G401 (cell line): Measurements from ENCODE around the gene MFF. TPM values are rescaled to one million over a fixed set of nuclear protein-coding genes. Genes with fewer than 3 reads are reported as not detected.
"Not testable (repeated sequence)": the region's sequence is repeated elsewhere in the genome, so short reads cannot be mapped to it uniquely, and the experiment has no call there.

ENCODE experiments used
- DNase-seq: peaks from one replicate; pipeline ENCODE4 v3.0.0-alpha.2; 2015; ENCODE audit warnings: low spot score
- in situ Hi-C: cut with HindIII; loops from 2 replicates; pipeline ENCODE4 v1.10.0; 2016; ENCODE audit warnings: low sequenced_read_pairs, mixed read lengths
- total RNA-seq: library from RNA; depleted of rRNA; stranded (reverse); fragments of >200 nt; shearing (Covaris generic); gene quantifications from 2 replicates; pipeline ENCODE4 v1.2.3, GENCODE V29; 2014

MFF gene
- total RNA-seq, 1 experiment from 2014 or later = 185 TPM

DNA sequence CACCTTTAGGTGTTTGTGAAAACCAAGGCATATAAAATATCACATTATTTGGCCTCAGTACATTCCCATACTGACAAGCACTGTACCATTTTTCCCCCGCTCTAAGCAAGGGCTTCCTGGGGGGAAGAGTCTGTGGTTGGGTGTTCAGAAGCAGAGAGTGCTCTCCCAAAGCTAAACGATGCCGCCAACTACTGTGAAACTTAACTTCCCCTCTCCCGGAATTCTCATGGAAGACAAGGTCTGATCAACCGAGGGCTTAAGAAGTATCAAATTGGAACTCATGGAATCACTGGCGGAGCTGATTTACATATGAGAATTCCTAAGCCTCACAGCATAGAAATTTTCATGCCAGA lies 433 bp upstream of the MFF start:
- in situ Hi-C loops = no loop called here
- DNase-seq = no peak

GRCh38 chr2:227325839-227326195 lies 766 bp downstream of the MFF start:
- DNase-seq = peak; percentile 51
- in situ Hi-C loops = no loop called here

- in situ Hi-C loops = no loop called here
- no peak for DNase-seq
These were observed 1.7 kb downstream of the MFF start for GRCh38 chr2:227326783-227327182.

GRCh38 chr2:227335713-227336112 lies 10.7 kb downstream of the MFF start:
- no peak for DNase-seq
- in situ Hi-C loops = no loop called here

DNA sequence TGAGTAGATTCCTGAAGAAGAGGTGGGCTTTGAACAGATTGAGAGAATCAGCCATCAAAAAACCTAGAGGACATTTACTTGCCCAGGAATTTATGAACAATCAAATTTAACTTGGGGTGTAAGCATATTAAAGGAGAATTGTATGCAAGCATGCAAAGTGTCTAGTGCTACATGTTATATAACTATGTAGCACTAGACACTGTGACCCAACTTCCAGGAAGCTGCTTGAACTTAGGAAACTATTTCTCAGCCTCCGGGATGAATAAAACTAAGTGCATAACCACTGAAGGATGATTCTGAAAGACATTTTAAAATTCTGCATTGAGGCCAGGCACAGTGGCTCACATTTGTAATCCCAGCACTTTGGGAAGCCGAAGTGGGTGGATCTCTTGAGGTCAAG lies 12.4 kb downstream of the MFF start:
- in situ Hi-C loops = no loop called here
- DNase-seq = no peak

DNA sequence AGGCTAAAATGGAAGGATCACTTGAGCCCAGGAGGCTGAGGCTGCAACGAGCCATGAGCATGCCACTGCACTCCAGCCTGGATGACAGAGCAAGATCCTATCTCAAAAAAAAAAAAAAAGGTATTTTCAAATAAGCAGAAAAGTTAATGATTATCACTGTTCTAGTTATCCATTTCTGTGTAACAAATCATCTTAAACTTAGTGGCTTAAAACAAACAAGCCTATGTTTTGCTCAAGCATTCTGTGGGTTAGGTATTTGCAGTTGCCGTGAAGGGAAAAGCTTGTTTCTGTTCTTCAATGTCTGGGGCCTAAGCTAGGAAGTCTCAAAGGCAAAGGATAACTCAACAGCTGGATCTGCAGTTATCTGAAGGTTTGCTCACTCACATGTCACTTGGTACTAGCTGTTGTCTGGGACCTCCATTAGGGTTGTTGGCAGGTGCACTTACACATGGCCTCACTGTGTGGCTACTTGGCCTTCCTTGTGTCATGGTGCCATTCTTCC lies 14.1 kb downstream of the MFF start:
- DNase-seq = no peak

DNA sequence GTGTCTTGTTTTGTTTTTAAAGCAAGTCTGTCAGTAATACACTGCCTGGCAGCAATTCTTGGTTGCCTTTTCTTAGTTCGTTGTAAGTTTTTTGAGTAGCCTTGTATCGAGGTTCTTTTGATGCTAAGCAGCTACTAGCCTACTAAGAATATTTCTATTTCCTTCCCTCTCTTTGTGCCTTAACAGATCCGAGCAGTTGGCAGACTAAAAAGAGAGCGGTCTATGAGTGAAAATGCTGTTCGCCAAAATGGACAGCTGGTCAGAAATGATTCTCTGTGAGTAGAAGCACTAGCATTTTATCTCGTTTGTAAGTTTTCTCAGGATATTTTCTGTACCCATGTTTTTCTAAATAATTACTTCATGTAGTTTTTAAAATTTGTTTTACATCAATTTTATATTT lies 15.1 kb downstream of the MFF start:
- peak; percentile 73 for DNase-seq
- in situ Hi-C loops = no loop called here

More for the DNA sequence above, 14.1 kb downstream of the MFF start:
- in situ Hi-C loops = no loop called here

GRCh38 chr2:227341553-227341952 lies 16.5 kb downstream of the MFF start:
- in situ Hi-C loops = no loop called here
- no peak for DNase-seq

GRCh38 chr2:227344231-227344630 lies 19.2 kb downstream of the MFF start:
- no peak for DNase-seq
- in situ Hi-C loops = no loop called here

DNA sequence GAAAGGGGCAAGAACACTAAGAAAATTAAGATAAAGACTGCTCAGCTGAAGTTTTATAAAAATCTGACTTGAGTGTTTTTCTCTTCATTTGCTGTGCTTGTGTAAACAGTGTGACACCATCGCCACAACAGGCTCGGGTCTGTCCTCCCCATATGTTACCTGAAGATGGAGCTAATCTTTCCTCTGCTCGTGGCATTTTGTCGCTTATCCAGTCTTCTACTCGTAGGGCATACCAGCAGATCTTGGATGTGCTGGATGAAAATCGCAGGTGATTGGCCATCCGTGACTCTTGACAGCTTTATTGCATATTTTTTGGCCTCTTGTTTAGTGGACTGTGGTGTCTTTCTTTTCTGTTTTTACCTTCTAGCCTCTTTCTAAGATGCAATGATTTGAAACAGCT lies 22.1 kb downstream of the MFF start:
- in situ Hi-C loops = no loop called here
- DNase-seq = peak; percentile 12

DNA sequence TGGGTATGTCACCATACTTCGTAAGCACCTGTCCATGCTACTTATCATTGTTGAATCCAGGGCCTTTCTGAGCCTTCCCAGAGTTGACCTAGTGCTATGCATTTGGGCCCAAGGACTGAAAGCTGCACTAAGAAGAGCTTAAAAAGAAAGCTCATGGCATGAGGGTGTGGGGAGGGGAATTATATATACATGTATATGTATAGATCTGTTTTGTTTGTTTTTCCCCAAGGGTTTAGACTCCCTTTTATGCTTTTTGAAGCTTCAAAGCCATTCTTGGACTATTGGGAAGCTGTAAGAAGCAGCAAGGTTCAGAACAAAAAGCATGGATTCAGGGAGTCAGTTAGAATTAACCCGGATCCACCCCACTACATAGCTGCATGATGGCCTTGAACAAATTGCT lies 23.3 kb downstream of the MFF start:
- no peak for DNase-seq
- in situ Hi-C loops = no loop called here

GRCh38 chr2:227349989-227350612 lies 25.1 kb downstream of the MFF start:
- DNase-seq = no peak
- in situ Hi-C loops = no loop called here

- in situ Hi-C loops = no loop called here
- DNase-seq = no peak
These were observed 26.6 kb downstream of the MFF start for GRCh38 chr2:227351639-227352038.

DNA sequence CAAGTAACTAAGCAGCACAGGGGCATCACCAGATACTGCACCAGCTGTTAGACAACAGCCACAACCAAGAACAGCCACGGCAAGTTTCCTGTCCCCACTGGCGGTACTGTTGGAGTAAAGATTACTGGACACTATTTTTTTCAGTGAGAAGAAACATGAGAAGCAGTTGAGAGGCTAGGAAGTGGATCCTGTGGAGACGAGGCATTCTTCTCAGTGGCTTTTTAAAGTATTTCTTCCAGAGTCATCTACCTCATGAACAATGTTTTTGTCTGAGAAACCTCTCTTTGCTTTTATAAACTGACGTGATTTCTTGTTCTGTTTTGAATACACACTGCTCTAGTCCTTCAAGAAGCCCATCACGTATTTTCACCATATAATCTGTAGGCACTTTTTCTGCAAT lies 35.3 kb downstream of the MFF start:
- DNase-seq = no peak
- in situ Hi-C loops = no loop called here

GRCh38 chr2:227363756-227364155 lies 38.7 kb downstream of the MFF start:
- in situ Hi-C loops = no loop called here
- no peak for DNase-seq

DNA sequence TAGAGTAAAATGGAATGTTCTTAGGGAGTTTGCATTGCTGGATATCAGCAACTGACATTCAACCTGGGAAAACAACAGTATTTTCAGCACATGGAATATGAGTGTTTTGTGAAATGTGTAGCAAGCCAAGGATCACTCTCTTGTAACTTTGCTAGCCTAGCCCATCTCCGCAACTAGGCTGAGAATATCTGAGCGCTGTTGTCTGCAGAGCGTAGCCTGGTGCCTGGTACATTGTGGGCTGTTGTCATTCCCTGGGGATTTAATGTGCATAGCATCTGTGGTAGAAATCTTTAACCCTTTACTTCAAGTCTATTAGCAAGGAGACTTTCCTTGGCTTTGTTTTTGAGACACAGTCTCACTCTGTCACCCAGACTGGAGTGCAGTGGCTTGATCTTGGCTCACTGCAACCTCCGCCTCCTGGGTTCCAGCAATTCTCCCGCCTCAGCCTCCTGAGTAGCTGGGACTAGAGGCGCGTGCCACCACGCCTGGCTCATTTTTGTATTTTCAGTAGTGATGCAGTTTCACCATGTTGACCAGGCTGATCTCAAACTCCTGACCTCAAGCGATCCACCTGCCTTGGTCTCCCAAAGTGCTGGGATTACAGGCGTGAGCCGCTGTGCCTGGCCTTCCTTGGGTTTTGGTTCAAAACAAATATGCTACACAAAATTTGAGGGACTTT lies 39.7 kb downstream of the MFF start:
- in situ Hi-C loops, DNase-seq: not testable (repeated sequence)

- in situ Hi-C loops = no loop called here
- no peak for DNase-seq
These were observed 40.8 kb downstream of the MFF start for GRCh38 chr2:227365833-227366232.

DNA sequence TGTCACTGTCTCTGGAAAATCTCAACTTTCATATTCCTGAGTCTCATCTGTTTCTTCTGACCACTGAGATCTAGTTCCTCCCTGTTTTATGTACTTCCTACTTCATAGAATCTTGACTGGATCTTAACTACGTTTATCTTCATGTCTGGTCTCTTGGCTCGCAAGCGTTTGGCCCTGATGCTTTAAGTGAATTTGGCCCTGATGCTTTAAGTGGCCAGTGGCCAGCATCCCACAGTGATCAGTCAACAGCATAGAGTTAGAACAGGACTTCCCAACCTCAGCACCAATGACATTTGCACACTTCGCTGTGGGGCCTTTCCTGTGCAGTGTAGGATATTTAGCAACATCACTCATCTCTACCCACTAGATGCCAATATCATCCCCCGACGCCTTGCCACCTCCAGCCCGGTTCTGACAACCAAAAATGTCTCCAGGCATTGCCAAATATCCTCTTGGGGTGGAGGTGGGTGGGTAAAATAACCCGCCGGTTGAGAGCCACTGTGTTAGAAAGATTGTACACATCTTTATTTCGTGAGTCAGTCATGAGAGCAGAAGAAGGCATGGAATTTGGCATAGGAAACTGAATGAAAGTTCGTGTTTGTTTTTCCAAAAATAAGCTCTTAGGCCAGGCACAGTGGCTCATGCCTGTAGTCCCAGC lies 41.8 kb downstream of the MFF start:
- in situ Hi-C loops = no loop called here
- peak; percentile 11 for DNase-seq

- in situ Hi-C loops = no loop called here
- no peak for DNase-seq
These were observed 42.4 kb downstream of the MFF start for GRCh38 chr2:227367427-227367795.

GRCh38 chr2:227368574-227368973 lies 43.5 kb downstream of the MFF start:
- DNase-seq = no peak

DNA sequence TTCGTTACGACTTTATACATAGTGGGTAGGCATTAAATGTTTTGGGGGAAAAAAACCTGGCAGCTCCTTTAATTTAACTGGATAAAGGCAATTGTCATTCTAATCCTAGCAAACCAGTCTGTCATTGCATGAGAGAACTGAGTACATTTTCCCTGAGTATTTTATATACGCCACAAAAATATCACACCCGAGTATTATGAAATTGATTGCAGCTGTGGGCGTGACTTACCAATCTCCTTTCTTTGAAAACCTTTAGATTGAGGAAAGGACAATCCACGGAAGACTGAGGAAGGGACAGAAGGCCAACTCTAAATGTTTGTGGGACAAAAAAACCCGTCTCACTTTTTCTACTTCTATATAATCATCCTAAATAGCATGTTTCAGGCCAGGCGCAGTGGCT lies 45.0 kb downstream of the MFF start:
- no peak for DNase-seq
- in situ Hi-C loops = no loop called here

More at GRCh38 chr2:227368574-227368973, 43.5 kb downstream of the MFF start:
- in situ Hi-C loops = no loop called here
